NT2/D1 (cell line): Measurements from ENCODE around the gene IL34.
A peak's percentile ranks its signal among the peaks of the same experiment; 100 is the strongest.

Experiments
- DNase-seq: peaks from one replicate; pipeline ENCODE4 v3.0.0-alpha.2; 2011; ENCODE audit warnings: low read depth, low spot score
- H3K27me3 ChIP-seq: 2 replicates; pipeline ENCODE4 v1.6.0; 2011; ENCODE audit warnings: mild to moderate bottlenecking; ENCODE audit not compliant: insufficient read length, insufficient read depth
- H3K36me3 ChIP-seq: 2 replicates; pipeline ENCODE4 v1.6.1; 2011; ENCODE audit warnings: mild to moderate bottlenecking, low read length, mixed read lengths; ENCODE audit not compliant: insufficient read depth, insufficient read length
- H3K4me1 ChIP-seq: 2 replicates; pipeline ENCODE4 v1.5.1; 2011; ENCODE audit not compliant: insufficient read depth, insufficient read length
- H3K4me3 ChIP-seq: 2 replicates; pipeline ENCODE4 v1.5.1; 2011; ENCODE audit warnings: low read depth; ENCODE audit not compliant: insufficient read length
- H3K9ac ChIP-seq: 2 replicates; pipeline ENCODE4 v1.6.0; 2011; ENCODE audit warnings: low read depth; ENCODE audit not compliant: insufficient read length
- H3K9me3 ChIP-seq: 2 replicates; pipeline ENCODE4 v1.5.1; 2011; ENCODE audit warnings: mild to moderate bottlenecking, low read length; ENCODE audit not compliant: insufficient read depth
- SUZ12 ChIP-seq: IDR thresholded peaks from 2 replicates; pipeline ENCODE4 v1.6.1; 2011; ENCODE audit not compliant: insufficient read length, insufficient read depth; ENCODE audit errors: extremely low read depth
- YY1 ChIP-seq: IDR thresholded peaks from 2 replicates; pipeline ENCODE4 v1.6.1; 2011; ENCODE audit not compliant: insufficient read length, insufficient read depth
- ZNF274 ChIP-seq: IDR thresholded peaks from 2 replicates; pipeline ENCODE4 v1.6.1; 2011; ENCODE audit warnings: mild to moderate bottlenecking, low read depth, low read length

Gene IL34

DNA sequence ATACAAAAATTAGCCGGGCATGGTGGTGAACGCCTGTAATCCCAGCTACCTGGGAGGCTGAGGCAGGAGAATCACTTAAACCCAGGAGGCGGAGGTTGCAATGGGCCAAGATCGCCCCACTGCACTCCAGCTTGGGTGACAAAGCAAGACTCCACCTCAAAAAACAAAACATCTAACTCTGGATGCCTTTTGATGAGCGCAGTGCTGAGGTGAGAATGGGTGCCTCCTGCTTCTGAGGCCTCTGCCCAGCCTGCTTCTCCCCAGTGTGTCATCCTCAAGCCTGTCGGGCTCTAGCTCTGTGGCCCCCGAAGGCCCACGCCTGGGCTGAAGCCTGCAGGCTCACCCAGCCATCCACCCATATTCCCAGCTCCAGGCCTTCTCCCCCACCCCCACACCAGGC lies 50.0 kb downstream of the IL34 start:
- Histone ChIP-seq H3K9ac (peak overlapping the region; percentile 2), H3K4me3 (no peak overlapping the region), H3K4me1 (peaks cover 62% of the 10 kb centered on the region)

GRCh38 chr16:70696952-70697593 lies 50.7 kb downstream of the IL34 start:
- peaks cover 69% of the 10 kb centered on the region for H3K4me1 ChIP-seq
- TF ChIP-seq YY1 (no peak), ZNF274 (no peak)
- DNase-seq = no peak

More for the DNA sequence above, 50.0 kb downstream of the IL34 start:
- H3K27me3 ChIP-seq = no peaks in the 10 kb centered on the region
- no peaks in the 10 kb centered on the region for H3K9me3 ChIP-seq
- peaks cover 25% of the 10 kb centered on the region for H3K36me3 ChIP-seq
- no peak for DNase-seq
- TF ChIP-seq ZNF274 (no peak), SUZ12 (no peak), YY1 (no peak)

GRCh38 chr16:70697594-70698170 lies 51.3 kb downstream of the IL34 start:
- H3K4me1 ChIP-seq = peaks cover 69% of the 10 kb centered on the region
- peak overlapping the region; percentile 11 for H3K9ac ChIP-seq
- peaks cover 17% of the 10 kb centered on the region for H3K36me3 ChIP-seq
- no peak for DNase-seq
- H3K27me3 ChIP-seq = no peaks in the 10 kb centered on the region
- no peaks in the 10 kb centered on the region for H3K9me3 ChIP-seq
- no peak for TF ChIP-seq SUZ12
- no peak for TF ChIP-seq YY1
- no peak for TF ChIP-seq ZNF274
- no peak overlapping the region for H3K4me3 ChIP-seq

More at GRCh38 chr16:70696952-70697593, 50.7 kb downstream of the IL34 start:
- no peaks in the 10 kb centered on the region for H3K9me3 ChIP-seq
- no peak overlapping the region for H3K4me3 ChIP-seq
- H3K27me3 ChIP-seq = no peaks in the 10 kb centered on the region
- peaks cover 23% of the 10 kb centered on the region for H3K36me3 ChIP-seq
- peak overlapping the region; percentile 11 for H3K9ac ChIP-seq

- no peak overlapping the region for H3K9ac ChIP-seq
- H3K36me3 ChIP-seq = peaks cover 12% of the 10 kb centered on the region
- no peaks in the 10 kb centered on the region for H3K9me3 ChIP-seq
- H3K4me3 ChIP-seq = no peak overlapping the region
- TF ChIP-seq ZNF274 (no peak), SUZ12 (no peak), YY1 (no peak)
- DNase-seq = no peak
- H3K4me1 ChIP-seq = peaks cover 67% of the 10 kb centered on the region
- H3K27me3 ChIP-seq = no peaks in the 10 kb centered on the region
These were observed 52.5 kb downstream of the IL34 start for GRCh38 chr16:70698901-70699300.

DNA sequence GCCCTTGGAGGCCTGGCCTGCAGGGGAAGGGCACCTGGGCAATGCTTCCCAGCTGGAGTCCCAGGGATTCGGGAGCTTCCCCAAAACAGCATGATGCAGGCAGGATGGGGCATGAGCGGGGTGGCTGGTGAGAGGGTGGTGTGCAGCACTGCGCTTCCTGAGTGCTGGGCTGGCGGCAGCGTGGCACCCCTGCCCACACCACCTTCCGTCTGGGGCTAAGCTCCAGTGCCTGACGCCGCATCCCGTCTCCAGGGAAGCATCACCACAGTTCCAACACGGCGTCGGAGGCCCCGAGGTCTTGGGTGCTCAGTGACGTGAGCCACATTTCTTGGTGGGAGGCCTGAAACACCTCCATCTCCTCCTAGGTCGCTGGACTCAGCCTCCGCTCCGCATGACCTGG lies 53.3 kb downstream of the IL34 start:
- TF ChIP-seq SUZ12 (no peak), YY1 (no peak), ZNF274 (no peak)
- DNase-seq = no peak
- Histone ChIP-seq H3K36me3 (peaks cover 12% of the 10 kb centered on the region), H3K4me1 (peaks cover 72% of the 10 kb centered on the region), H3K9ac (peak overlapping the region; percentile 17), H3K9me3 (no peaks in the 10 kb centered on the region), H3K27me3 (no peaks in the 10 kb centered on the region), H3K4me3 (no peak overlapping the region)

GRCh38 chr16:70700101-70701020 lies 54.0 kb downstream of the IL34 start:
- H3K36me3 ChIP-seq = peaks cover 12% of the 10 kb centered on the region
- no peak overlapping the region for H3K4me3 ChIP-seq
- no peak for DNase-seq
- peaks cover 72% of the 10 kb centered on the region for H3K4me1 ChIP-seq
- peak overlapping the region; percentile 17 for H3K9ac ChIP-seq
- no peaks in the 10 kb centered on the region for H3K9me3 ChIP-seq
- TF ChIP-seq SUZ12 = no peak
- TF ChIP-seq ZNF274 = no peak
- no peak for TF ChIP-seq YY1
- no peaks in the 10 kb centered on the region for H3K27me3 ChIP-seq

DNA sequence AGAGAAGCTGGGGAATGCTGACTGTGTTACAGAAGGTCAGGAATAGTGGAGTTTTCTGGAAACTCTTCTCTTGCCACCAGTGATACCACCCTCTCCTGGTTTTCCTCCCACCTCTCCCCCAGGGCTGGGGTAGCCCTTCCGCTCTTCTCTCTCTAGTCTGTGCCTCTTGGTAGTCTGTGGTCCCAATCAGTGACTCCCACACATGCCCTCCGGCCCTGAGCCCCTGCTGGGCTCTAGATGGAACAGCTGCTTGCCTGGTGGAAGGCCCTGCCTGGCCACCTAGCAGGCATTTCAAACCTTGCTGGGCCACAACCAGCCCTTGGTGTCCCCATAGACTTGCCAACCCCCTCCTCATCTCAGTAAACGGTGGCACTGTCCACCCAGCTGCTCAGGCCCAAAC lies 54.7 kb downstream of the IL34 start:
- Histone ChIP-seq H3K27me3 (no peaks in the 10 kb centered on the region), H3K4me3 (no peak overlapping the region), H3K9ac (no peak overlapping the region), H3K4me1 (peaks cover 67% of the 10 kb centered on the region), H3K36me3 (peaks cover 13% of the 10 kb centered on the region), H3K9me3 (no peaks in the 10 kb centered on the region)
- TF ChIP-seq ZNF274 (no peak), SUZ12 (no peak), YY1 (no peak)
- DNase-seq = no peak
